Gastrocnemius medialis (tissue), 4 donors: ENCODE measurements around the gene TTLL3. TPM values are rescaled to one million over a fixed set of nuclear protein-coding genes. Genes with fewer than 3 reads are reported as not detected.

Experiments used
- ATAC-seq, 2 donors: fragments of 150-250 bp; one replicate each; pipeline ENCODE4 v1.9.1; 2016
- DNase-seq, 2 donors: peaks; one replicate each; pipeline ENCODE4 v3.0.0-alpha.2; 2019
- H3K27ac ChIP-seq, 4 donors: fragments of 200-600 bp; sonication (generic); 1 replicate in 1 of 4; 2 replicates in 3 of 4; pipeline ENCODE4 v1.5.1; 2016 to 2018; ENCODE audit warnings: mild to moderate bottlenecking in 2 of 4, moderate library complexity in 1 of 4
- H3K27me3 ChIP-seq, 3 donors: fragments of 200-600 bp; sonication (generic) in 2 of 3; 1 replicate in 1 of 3; 2 replicates in 2 of 3; pipeline versions ENCODE4 v1.5.1 to v1.6.0; 2016 to 2019; ENCODE audit warnings: mild to moderate bottlenecking in 1 of 3, moderate library complexity in 1 of 3
- H3K36me3 ChIP-seq, 2 donors: fragments of 200-600 bp; sonication (generic) in 1 of 2; one replicate each; pipeline ENCODE4 v1.5.1; 2017 to 2018
- H3K4me1 ChIP-seq, 2 donors: fragments of 200-600 bp; sonication (generic) in 1 of 2; one replicate each; pipeline ENCODE4 v1.5.1; 2016 to 2017; ENCODE audit warnings: mild to moderate bottlenecking in 2 of 2
- H3K4me3 ChIP-seq, 4 donors: fragments of 200-600 bp; sonication (generic) in 3 of 4; 1 replicate in 1 of 4; 2 replicates in 3 of 4; pipeline ENCODE4 v1.5.1; 2016 to 2019; ENCODE audit warnings: mild to moderate bottlenecking in 2 of 4
- H3K9me3 ChIP-seq, 3 donors: fragments of 200-600 bp; sonication (generic) in 2 of 3; 1 replicate in 1 of 3; 2 replicates in 2 of 3; pipeline ENCODE4 v1.5.1; 2016 to 2019
- POLR2A ChIP-seq, 2 donors: fragments of 450-650 bp; IDR thresholded peaks; one replicate each; pipeline ENCODE4 v1.6.1; 2017; ENCODE audit warnings: antibody characterized with exemption in 2 of 2, mild to moderate bottlenecking in 2 of 2, moderate library complexity in 2 of 2
- in situ Hi-C, 4 donors: fragments of 200-750 bp; cut with MboI; loops; one replicate each; pipeline versions ENCODE4 v1.15.0 to v1.8.0; 2017; ENCODE audit warnings: low sequenced_read_pairs in 4 of 4
- intact Hi-C: fragments of 100-400 bp; cut with DNase I; formaldehyde crosslinking; loops from one replicate; pipeline ENCODE4 v1.15.1; 2023; ENCODE audit warnings: low total_unique reads
- total RNA-seq, 4 donors: library from RNA; depleted of rRNA; stranded (reverse); fragments of >200 nt; gene quantifications; one replicate each; pipeline versions ENCODE4 v1.1.0 to v1.2.3, GENCODE V29; 2016
- TF ChIP-seq, protein P1 (sequence below), 5 experiments: fragments of 450-650 bp in 3 of 5; fragments of 200-600 bp in 2 of 5; sonication (generic) in 2 of 5; IDR thresholded peaks in 4 of 5; conservative IDR thresholded peaks in 1 of 5; 1 replicate in 4 of 5; 2 replicates in 1 of 5; pipeline ENCODE4 v1.5.1; 2016 to 2019; ENCODE audit warnings: antibody characterized with exemption in 5 of 5, mild to moderate bottlenecking in 3 of 5, moderate library complexity in 3 of 5

The TTLL3 gene
- total RNA-seq, 4 donors from 2014 or later: 3.2 to 17.6 (median 8.5) TPM

DNA sequence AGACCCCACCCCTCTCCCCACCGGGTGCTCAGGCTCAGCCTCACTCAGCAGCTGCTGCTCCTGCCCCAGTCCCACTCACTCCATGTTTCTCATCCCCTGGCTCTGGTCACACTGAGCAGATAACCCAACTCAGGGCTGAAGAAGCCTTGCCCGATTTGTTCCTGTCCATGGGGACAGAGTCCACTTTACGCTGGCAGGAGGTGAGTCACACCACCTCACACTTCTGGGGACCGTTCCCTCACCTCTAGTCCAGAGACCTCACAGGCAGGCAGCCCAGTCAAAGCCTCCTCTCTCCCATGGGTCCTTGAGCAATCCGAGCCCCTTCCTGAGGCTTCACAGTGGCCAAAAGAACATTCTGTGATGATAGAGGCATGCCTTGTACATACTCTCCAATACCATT is 68.6 kb downstream of the TTLL3 start:
- ATAC-seq (peak; percentile 36 to 65), DNase-seq (peak in 1 of 2 donors; percentile 51)
- H3K9me3 ChIP-seq: no peaks in the 10 kb centered on the region
- in situ Hi-C loops (no loop called here), intact Hi-C loops (no loop called here)
- no peaks in the 10 kb centered on the region for H3K27me3 ChIP-seq
- H3K4me3 ChIP-seq: no peak overlapping the region
- peaks cover 5 to 7% of the 10 kb centered on the region in 2 donors for H3K4me1 ChIP-seq
- TF ChIP-seq, protein P1, sequence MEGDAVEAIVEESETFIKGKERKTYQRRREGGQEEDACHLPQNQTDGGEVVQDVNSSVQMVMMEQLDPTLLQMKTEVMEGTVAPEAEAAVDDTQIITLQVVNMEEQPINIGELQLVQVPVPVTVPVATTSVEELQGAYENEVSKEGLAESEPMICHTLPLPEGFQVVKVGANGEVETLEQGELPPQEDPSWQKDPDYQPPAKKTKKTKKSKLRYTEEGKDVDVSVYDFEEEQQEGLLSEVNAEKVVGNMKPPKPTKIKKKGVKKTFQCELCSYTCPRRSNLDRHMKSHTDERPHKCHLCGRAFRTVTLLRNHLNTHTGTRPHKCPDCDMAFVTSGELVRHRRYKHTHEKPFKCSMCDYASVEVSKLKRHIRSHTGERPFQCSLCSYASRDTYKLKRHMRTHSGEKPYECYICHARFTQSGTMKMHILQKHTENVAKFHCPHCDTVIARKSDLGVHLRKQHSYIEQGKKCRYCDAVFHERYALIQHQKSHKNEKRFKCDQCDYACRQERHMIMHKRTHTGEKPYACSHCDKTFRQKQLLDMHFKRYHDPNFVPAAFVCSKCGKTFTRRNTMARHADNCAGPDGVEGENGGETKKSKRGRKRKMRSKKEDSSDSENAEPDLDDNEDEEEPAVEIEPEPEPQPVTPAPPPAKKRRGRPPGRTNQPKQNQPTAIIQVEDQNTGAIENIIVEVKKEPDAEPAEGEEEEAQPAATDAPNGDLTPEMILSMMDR (IDR thresholded peaks at IDR 0.05 in 4 of 5, conservative IDR thresholded peaks at IDR 0.05 in 1 of 5): no peak
- no peak for TF ChIP-seq POLR2A (IDR thresholded peaks at IDR 0.05)
- H3K36me3 ChIP-seq: no peaks in the 10 kb centered on the region
- H3K27ac ChIP-seq: no peak overlapping the region

DNA sequence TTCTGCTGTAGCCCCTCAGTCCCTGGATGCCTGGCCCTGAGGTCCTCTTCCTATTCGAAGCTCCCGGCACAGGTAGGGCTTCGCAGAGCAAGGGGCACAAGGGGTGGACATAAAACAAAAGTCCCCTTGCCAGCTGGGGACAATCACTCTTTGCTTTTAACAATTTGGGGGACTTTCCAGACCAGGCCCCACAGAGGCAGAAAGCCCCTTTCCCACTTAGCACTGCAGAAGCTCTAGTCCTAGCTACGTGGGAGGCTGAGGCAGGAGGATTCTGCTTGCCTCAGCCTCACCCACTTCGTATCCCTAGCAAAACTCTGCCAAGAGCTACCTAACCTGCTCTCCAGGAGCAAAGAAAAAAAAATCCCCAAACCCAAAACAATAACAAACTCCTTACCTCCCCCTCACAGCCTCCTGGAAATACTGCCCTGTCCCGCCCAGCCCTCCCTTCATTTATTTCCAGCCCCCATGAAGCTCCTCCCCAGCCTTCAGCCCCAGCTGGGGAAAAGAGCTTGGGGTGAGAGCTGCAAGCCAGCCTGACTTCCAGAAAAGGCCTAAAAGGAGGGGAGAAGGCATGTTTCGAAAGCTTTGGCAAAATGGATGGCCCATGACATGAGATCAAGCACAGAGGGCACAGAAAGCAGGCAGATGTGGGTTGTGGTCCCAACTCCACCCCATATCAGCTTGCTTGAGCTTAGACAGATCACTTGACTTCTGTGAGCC is 69.9 kb downstream of the TTLL3 start, which contains the start of gene CIDEC:
Gene CIDEC, minus strand, starts transcription at position 424 of the 720 bp plus-strand sequence. CDS start 1,767 bp downstream, outside the sequence.
- ATAC-seq: no peak
- H3K27ac ChIP-seq: no peak within 1 kb of the TSS
- no peak within 1 kb of the TSS for H3K4me3 ChIP-seq
- intact Hi-C loops (no loop called here), in situ Hi-C loops (no loop called here)
- H3K4me1 ChIP-seq: peaks cover 5 to 7% of the 10 kb centered on the region in 2 donors
- H3K9me3 ChIP-seq: no peaks in the 10 kb centered on the region
- H3K27me3 ChIP-seq: no peaks in the 10 kb centered on the region
- DNase-seq: no peak
- TF ChIP-seq, protein P1 (IDR thresholded peaks at IDR 0.05 in 4 of 5, conservative IDR thresholded peaks at IDR 0.05 in 1 of 5): no peak
- TF ChIP-seq POLR2A (IDR thresholded peaks at IDR 0.05): no peak
- H3K36me3 ChIP-seq: no peaks in the 10 kb centered on the region

DNA sequence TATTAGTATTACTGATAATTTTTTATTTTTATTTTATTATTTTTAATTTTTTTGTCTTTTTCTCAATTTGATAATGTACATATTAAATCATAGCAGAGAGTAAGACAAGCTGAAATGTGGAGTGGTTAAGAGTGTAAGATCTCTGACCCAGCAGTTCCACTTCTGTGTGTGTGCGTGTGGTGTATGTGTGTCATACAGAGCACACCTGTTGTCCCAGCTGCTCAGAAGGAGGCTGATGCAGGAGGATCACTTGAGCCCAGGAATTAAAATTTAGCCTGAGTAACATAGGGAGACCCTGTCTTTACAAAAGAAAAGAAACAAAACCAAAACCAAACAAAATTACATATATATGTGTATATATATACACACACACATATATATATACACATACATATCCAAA is 71.4 kb downstream of the TTLL3 start:
- no peaks in the 10 kb centered on the region for H3K36me3 ChIP-seq
- H3K9me3 ChIP-seq: no peaks in the 10 kb centered on the region
- intact Hi-C loops (no loop called here), in situ Hi-C loops (no loop called here)
- no peak overlapping the region for H3K27ac ChIP-seq
- no peaks in the 10 kb centered on the region for H3K4me1 ChIP-seq
- no peak for TF ChIP-seq POLR2A (IDR thresholded peaks at IDR 0.05)
- TF ChIP-seq, protein P1 (IDR thresholded peaks at IDR 0.05 in 4 of 5, conservative IDR thresholded peaks at IDR 0.05 in 1 of 5): no peak
- H3K4me3 ChIP-seq: no peak overlapping the region
- DNase-seq (no peak), ATAC-seq (no peak)
- H3K27me3 ChIP-seq: no peaks in the 10 kb centered on the region

DNA sequence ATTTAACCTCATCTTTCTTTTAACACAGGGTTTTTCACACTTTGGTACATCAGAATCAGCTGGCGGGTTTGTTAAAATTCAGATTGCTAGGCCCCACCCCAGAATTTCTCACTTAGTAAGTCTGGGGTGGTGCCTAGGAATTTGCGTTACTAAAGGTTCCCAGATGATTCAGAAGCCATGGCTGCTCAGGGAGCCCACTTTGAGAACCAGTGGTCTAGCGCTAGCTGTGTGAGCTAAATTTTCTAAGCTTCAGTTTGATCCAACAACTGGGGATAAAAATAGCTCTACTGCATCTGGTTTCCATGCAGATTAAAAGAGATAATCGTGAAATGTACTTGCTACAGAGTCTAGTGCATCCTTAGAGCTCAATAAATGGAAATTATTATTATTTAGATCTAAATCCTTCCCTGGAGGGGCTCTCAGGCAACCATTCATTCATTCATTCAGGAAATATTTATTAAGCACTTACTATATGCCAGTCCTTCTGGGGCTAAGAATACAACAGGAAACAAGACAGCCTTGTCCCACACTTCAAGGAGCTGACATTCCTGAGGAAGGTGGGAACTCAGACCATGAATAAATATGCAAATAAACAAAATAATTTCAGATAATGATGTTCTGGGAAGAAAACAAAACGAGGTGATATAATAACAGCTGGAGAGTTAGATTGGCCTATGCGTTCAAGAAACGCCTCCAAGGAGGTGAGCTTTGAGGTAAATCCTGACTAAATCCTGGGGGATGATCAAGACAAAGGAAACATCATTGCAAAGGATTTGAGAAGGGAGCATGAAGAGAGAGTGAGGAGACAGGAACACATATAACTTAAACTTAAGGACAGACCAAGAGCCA is 73.9 kb downstream of the TTLL3 start:
- TF ChIP-seq POLR2A (IDR thresholded peaks at IDR 0.05): no peak
- TF ChIP-seq, protein P1 (IDR thresholded peaks at IDR 0.05 in 4 of 5, conservative IDR thresholded peaks at IDR 0.05 in 1 of 5): no peak
- DNase-seq (no peak), ATAC-seq (no peak)
- Histone ChIP-seq H3K9me3 (no peaks in the 10 kb centered on the region), H3K4me3 (no peak overlapping the region), H3K27ac (peak overlapping the region in 2 of 4 donors; percentile 41 to 57), H3K36me3 (no peaks in the 10 kb centered on the region), H3K27me3 (no peaks in the 10 kb centered on the region), H3K4me1 (no peaks in the 10 kb centered on the region)
- intact Hi-C loops (no loop called here), in situ Hi-C loops (no loop called here)
